ENCODE results near the gene TARS2. TPM values are rescaled to one million over a fixed set of nuclear protein-coding genes. Genes with fewer than 3 reads are reported as not detected.

The TARS2 gene
- polyA plus RNA-seq (2011; rRNA removed) (12.6 and 17.7 TPM in 2 replicates), polyA minus RNA-seq (2011; rRNA and poly(A)+ RNA removed) (11.8 and 16.4 TPM in 2 replicates)

- ChIA-PET POLR2A (no interaction called here), CTCF (interaction anchor here (0.6 to 4.1 kb wide), 5 partner anchors 28 to 361 kb away, joined by 3 to 23 read pairs (median 3); partner anchors contain the start of gene FALEC)
- peak; percentile 90 for DNase-seq (ENCODE audit: low read depth)
- peak within 1 kb of the TSS; percentile 71 for H3K4me3 ChIP-seq (ENCODE audit: low read depth, low read length)
- peaks cover 3% of the 10 kb centered on the region for H3K36me3 ChIP-seq (ENCODE audit: control insufficient read depth, insufficient read depth, low read length)
- 0 out of 2 replicates have a peak, but pooled peaks have one; percentile 16 for TF ChIP-seq CTCF (IDR thresholded peaks at IDR 0.05; ENCODE audit: insufficient read depth, low read depth, low read length)
- H3K27me3 ChIP-seq (ENCODE audit: control insufficient read depth, insufficient read depth, low read length): no peaks in the 10 kb centered on the region
Observed at GRCh38 chr1:150486966-150487762, at the start of gene TARS2. TSS of gene TARS2 (plus strand) at chr1:150487419. CDS start at chr1:150487451, 32 bp downstream.

GRCh38 chr1:150441121-150441520, 46.1 kb upstream of the TARS2 start:
- ChIA-PET CTCF (interaction anchor here (1.3 kb wide), 1 partner anchor 13 kb away, joined by 3 read pairs; no protein-coding TSS in a partner anchor), POLR2A (no interaction called here)
- TF ChIP-seq CTCF (IDR thresholded peaks at IDR 0.05; ENCODE audit: insufficient read depth, low read depth, low read length): no peak
- no peak overlapping the region for H3K4me3 ChIP-seq (ENCODE audit: low read depth, low read length)
- no peak for DNase-seq (ENCODE audit: low read depth)
- no peaks in the 10 kb centered on the region; the same call in 1 of the 2 replicates for H3K36me3 ChIP-seq (ENCODE audit: control insufficient read depth, insufficient read depth, low read length)
- H3K27me3 ChIP-seq (ENCODE audit: control insufficient read depth, insufficient read depth, low read length): no peaks in the 10 kb centered on the region

GRCh38 chr1:150444232-150444631, 43.0 kb upstream of the TARS2 start:
- ChIA-PET POLR2A (no interaction called here), CTCF (interaction anchor here (1.2 kb wide), 1 partner anchor 10 kb away, joined by 3 read pairs; no protein-coding TSS in a partner anchor)
- DNase-seq (ENCODE audit: low read depth): no peak
- no peak overlapping the region for H3K4me3 ChIP-seq (ENCODE audit: low read depth, low read length)
- TF ChIP-seq CTCF (IDR thresholded peaks at IDR 0.05; ENCODE audit: insufficient read depth, low read depth, low read length): no peak
- no peaks in the 10 kb centered on the region for H3K27me3 ChIP-seq (ENCODE audit: control insufficient read depth, insufficient read depth, low read length)
- no peaks in the 10 kb centered on the region; the same call in none of the 2 replicates for H3K36me3 ChIP-seq (ENCODE audit: control insufficient read depth, insufficient read depth, low read length)

- H3K27me3 ChIP-seq (ENCODE audit: control insufficient read depth, insufficient read depth, low read length): no peaks in the 10 kb centered on the region
- no peak for DNase-seq (ENCODE audit: low read depth)
- H3K36me3 ChIP-seq (ENCODE audit: control insufficient read depth, insufficient read depth, low read length): peaks cover 5% of the 10 kb centered on the region
- H3K4me3 ChIP-seq (ENCODE audit: low read depth, low read length): no peak overlapping the region
- ChIA-PET CTCF (interaction anchor here (0.7 kb wide), 1 partner anchor 9 kb away, joined by 3 read pairs; no protein-coding TSS in a partner anchor), POLR2A (no interaction called here)
- TF ChIP-seq CTCF (IDR thresholded peaks at IDR 0.05; ENCODE audit: insufficient read depth, low read depth, low read length): no peak
Observed at GRCh38 chr1:150456146-150456647, 31.0 kb upstream of the TARS2 start.

- ChIA-PET CTCF (interaction anchor here (1.0 to 4.5 kb wide), 4 partner anchors 20 to 96 kb away, joined by 3 to 25 read pairs (median 4); no protein-coding TSS in a partner anchor), POLR2A (no interaction called here)
- peak; percentile 79 for TF ChIP-seq CTCF (IDR thresholded peaks at IDR 0.05; ENCODE audit: insufficient read depth, low read depth, low read length)
- H3K4me3 ChIP-seq (ENCODE audit: low read depth, low read length): no peak overlapping the region
- no peaks in the 10 kb centered on the region for H3K27me3 ChIP-seq (ENCODE audit: control insufficient read depth, insufficient read depth, low read length)
- peaks cover 1% of the 10 kb centered on the region for H3K36me3 ChIP-seq (ENCODE audit: control insufficient read depth, insufficient read depth, low read length)
- no peak for DNase-seq (ENCODE audit: low read depth)
Observed at GRCh38 chr1:150464422-150464826, 22.8 kb upstream of the TARS2 start.
